Liver (tissue), 9 donors: ENCODE results near the gene TBC1D14. TPM values are rescaled to one million over a fixed set of nuclear protein-coding genes. Genes with fewer than 3 reads are reported as not detected.

Experiments
- DNase-seq: peaks from one replicate; pipeline ENCODE4 v3.0.0-alpha.2; 2017; ENCODE audit warnings: low spot score
- H3K27ac ChIP-seq, 2 donors: one replicate each; pipeline ENCODE4 v1.7.0; 2013; ENCODE audit warnings: inconsistent platforms in 2 of 2, low read length in 2 of 2, control low read depth in 1 of 2, low read depth in 1 of 2, mild to moderate bottlenecking in 1 of 2
- H3K27me3 ChIP-seq, 4 donors: one replicate each; pipeline versions ENCODE4 v1.6.1 to v1.7.0; 2013; ENCODE audit warnings: low read length in 3 of 4, inconsistent platforms in 1 of 4, mild to moderate bottlenecking in 1 of 4, moderate library complexity in 1 of 4; ENCODE audit not compliant: control insufficient read depth in 4 of 4, insufficient read depth in 4 of 4
- H3K36me3 ChIP-seq, 4 donors: one replicate each; pipeline versions ENCODE4 v1.6.1 to v1.7.0; 2013; ENCODE audit warnings: low read length in 3 of 4, mild to moderate bottlenecking in 3 of 4, low read depth in 1 of 4, moderate library complexity in 1 of 4; ENCODE audit not compliant: control insufficient read depth in 4 of 4, insufficient read depth in 3 of 4
- H3K4me1 ChIP-seq, 4 donors: one replicate each; pipeline versions ENCODE4 v1.6.1 to v1.7.0; 2013; ENCODE audit warnings: low read length in 3 of 4, mild to moderate bottlenecking in 3 of 4, moderate library complexity in 1 of 4; ENCODE audit not compliant: control insufficient read depth in 4 of 4, insufficient read depth in 4 of 4
- H3K4me3 ChIP-seq, 3 donors: one replicate each; pipeline versions ENCODE4 v1.6.1 to v1.7.0; 2013; ENCODE audit warnings: low read length in 3 of 3, control low read depth in 1 of 3, low read depth in 1 of 3, mild to moderate bottlenecking in 1 of 3
- H3K9ac ChIP-seq, 2 donors: one replicate each; pipeline ENCODE4 v1.7.0; 2013; ENCODE audit warnings: low read length in 2 of 2, mild to moderate bottlenecking in 2 of 2, moderate library complexity in 2 of 2, control low read depth in 1 of 2, low read depth in 1 of 2
- H3K9me3 ChIP-seq, 4 donors: one replicate each; pipeline versions ENCODE4 v1.6.1 to v1.7.0; 2013; ENCODE audit warnings: low read length in 3 of 4; ENCODE audit not compliant: control insufficient read depth in 4 of 4
- ATF3 ChIP-seq: IDR thresholded peaks from 2 replicates; pipeline ENCODE4 v1.6.1; 2016; ENCODE audit warnings: antibody characterized with exemption
- EGR1 ChIP-seq, 2 donors: IDR thresholded peaks; 2 replicates each; pipeline ENCODE4 v1.6.1; 2016 to 2018; ENCODE audit warnings: antibody characterized with exemption in 2 of 2, low read depth in 2 of 2
- FOXA1 ChIP-seq: IDR thresholded peaks from 2 replicates; pipeline ENCODE4 v1.6.1; 2016; ENCODE audit warnings: antibody characterized with exemption
- FOXA2 ChIP-seq: IDR thresholded peaks from 2 replicates; pipeline ENCODE4 v1.6.1; 2016; ENCODE audit warnings: antibody characterized with exemption
- GABPA ChIP-seq, 2 donors: IDR thresholded peaks in 1 of 2; conservative IDR thresholded peaks in 1 of 2; 2 replicates each; pipeline ENCODE4 v1.6.1; 2016; ENCODE audit warnings: antibody characterized with exemption in 2 of 2, mild to moderate bottlenecking in 1 of 2, moderate library complexity in 1 of 2
- HNF4A ChIP-seq, 2 donors: conservative IDR thresholded peaks; 2 replicates each; pipeline ENCODE4 v1.6.1; 2016; ENCODE audit warnings: antibody characterized with exemption in 2 of 2, mild to moderate bottlenecking in 2 of 2
- HNF4G ChIP-seq: IDR thresholded peaks from 2 replicates; pipeline ENCODE4 v1.6.1; 2016; ENCODE audit warnings: antibody characterized with exemption
- JUND ChIP-seq, 2 donors: IDR thresholded peaks; 2 replicates each; pipeline ENCODE4 v1.6.1; 2016; ENCODE audit warnings: antibody characterized with exemption in 2 of 2
- NR2F2 ChIP-seq: IDR thresholded peaks from 2 replicates; pipeline ENCODE4 v1.6.1; 2016; ENCODE audit warnings: antibody characterized with exemption
- RAD21 ChIP-seq, 2 donors: IDR thresholded peaks; 2 replicates each; pipeline ENCODE4 v1.6.1; 2016; ENCODE audit warnings: antibody characterized with exemption in 2 of 2, mild to moderate bottlenecking in 2 of 2
- REST ChIP-seq: IDR thresholded peaks from 2 replicates; pipeline ENCODE4 v1.6.1; 2016; ENCODE audit warnings: antibody characterized with exemption, mild to moderate bottlenecking
- RXRA ChIP-seq, 2 donors: IDR thresholded peaks; 2 replicates each; pipeline ENCODE4 v1.6.1; 2017 to 2018; ENCODE audit warnings: antibody characterized with exemption in 2 of 2, mild to moderate bottlenecking in 1 of 2
- SP1 ChIP-seq: IDR thresholded peaks from 2 replicates; pipeline ENCODE4 v1.6.1; 2018; ENCODE audit warnings: antibody characterized with exemption, mild to moderate bottlenecking
- TAF1 ChIP-seq: conservative IDR thresholded peaks from 2 replicates; pipeline ENCODE4 v1.6.1; 2016; ENCODE audit warnings: antibody characterized with exemption, mild to moderate bottlenecking
- YY1 ChIP-seq: IDR thresholded peaks from 2 replicates; pipeline ENCODE4 v1.6.1; 2016; ENCODE audit warnings: antibody characterized with exemption, mild to moderate bottlenecking
- ZBTB33 ChIP-seq: IDR thresholded peaks from 2 replicates; pipeline ENCODE4 v1.6.1; 2016; ENCODE audit warnings: antibody characterized with exemption
- WGBS: extraction: QIAGEN DNeasy Blood & Tissue Kit; methylation state at CpG from one replicate; pipeline ENCODE4 v1.1.7; 2013; 5-methylcytosine and 5-hydroxymethylcytosine counted together
- polyA plus RNA-seq, 2 donors: library from polyadenylated mRNA; stranded (reverse) in 1 of 2; unstranded in 1 of 2; fragments of 200-250 nt in 1 of 2; fragments of >200 nt in 1 of 2; fragmentation: Nextera tagmentation in 1 of 2; extraction: Ambion mirVana in 1 of 2; gene quantifications; one replicate each; pipeline versions ENCODE4 v1.2.1 to v1.2.3, GENCODE V29; 2013 to 2015
- total RNA-seq, 2 donors: library from RNA; depleted of rRNA; stranded (reverse); fragments of >200 nt; gene quantifications; one replicate each; pipeline ENCODE4 v1.2.3, GENCODE V29; 2014
- TF ChIP-seq, protein P1 (sequence below): IDR thresholded peaks from 2 replicates; pipeline ENCODE4 v1.6.1; 2016; ENCODE audit warnings: antibody characterized with exemption
- TF ChIP-seq, protein P2 (sequence below): fragments of 150-350 bp; IDR thresholded peaks from 2 replicates; pipeline ENCODE4 v1.5.1; 2017; ENCODE audit warnings: improper control_type of control experiment, low read depth, low read length; ENCODE audit not compliant: missing input control
- donor health status: healthy.
- donor health status: healthy.
- donor health status: healthy.
- donor health status: healthy.
- donor health status: healthy.

Gene TBC1D14
- total and polyA plus RNA-seq, 4 donors, result 10.0 to 45.2 (median 22.7) TPM

DNA sequence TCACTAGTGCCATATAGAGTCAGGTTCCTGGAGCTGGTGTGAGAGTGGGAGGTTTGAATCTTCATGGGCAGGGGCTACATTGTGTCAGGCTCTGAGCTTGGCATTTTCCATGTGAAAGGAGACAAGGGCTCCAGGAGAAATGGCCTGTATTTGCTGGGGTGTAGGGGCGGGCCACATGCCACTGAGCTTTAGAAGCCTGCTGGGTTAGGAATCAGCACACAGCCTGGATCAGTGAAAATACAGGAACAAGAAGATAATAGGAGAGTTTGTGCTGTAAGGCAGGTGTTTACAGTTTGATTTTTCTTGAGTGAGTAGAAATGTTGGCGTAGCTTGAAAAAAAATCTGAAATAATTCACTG is 35.4 kb downstream of the TBC1D14 start:
- DNase-seq, result no peak
- 96% methylated on average over 2 of the region's 2 CpGs for WGBS
- no peaks in the 10 kb centered on the region for H3K9me3 ChIP-seq
- H3K9ac ChIP-seq, result no peak overlapping the region
- H3K4me1 ChIP-seq, result peaks cover 10 to 46% (median 26%) of the 10 kb centered on the region in 4 donors
- H3K27ac ChIP-seq, result no peak overlapping the region
- H3K36me3 ChIP-seq, result no peaks in the 10 kb centered on the region
- TF ChIP-seq RAD21 (IDR thresholded peaks at IDR 0.05) (no peak), EGR1 (IDR thresholded peaks at IDR 0.05; ENCODE audit: low read depth in 2 of 2) (no peak), SP1 (no peak), HNF4G (no peak), RXRA (IDR thresholded peaks at IDR 0.05) (no peak), NR2F2 (no peak), HNF4A (conservative IDR thresholded peaks at IDR 0.05) (no peak), JUND (IDR thresholded peaks at IDR 0.05) (no peak), GABPA (IDR thresholded peaks at IDR 0.05 in 1 of 2, conservative IDR thresholded peaks at IDR 0.05 in 1 of 2) (no peak), ZBTB33 (no peak), FOXA2 (no peak)
- TF ChIP-seq, protein P1, sequence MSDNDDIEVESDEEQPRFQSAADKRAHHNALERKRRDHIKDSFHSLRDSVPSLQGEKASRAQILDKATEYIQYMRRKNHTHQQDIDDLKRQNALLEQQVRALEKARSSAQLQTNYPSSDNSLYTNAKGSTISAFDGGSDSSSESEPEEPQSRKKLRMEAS, result no peak
- TF ChIP-seq, protein P2, sequence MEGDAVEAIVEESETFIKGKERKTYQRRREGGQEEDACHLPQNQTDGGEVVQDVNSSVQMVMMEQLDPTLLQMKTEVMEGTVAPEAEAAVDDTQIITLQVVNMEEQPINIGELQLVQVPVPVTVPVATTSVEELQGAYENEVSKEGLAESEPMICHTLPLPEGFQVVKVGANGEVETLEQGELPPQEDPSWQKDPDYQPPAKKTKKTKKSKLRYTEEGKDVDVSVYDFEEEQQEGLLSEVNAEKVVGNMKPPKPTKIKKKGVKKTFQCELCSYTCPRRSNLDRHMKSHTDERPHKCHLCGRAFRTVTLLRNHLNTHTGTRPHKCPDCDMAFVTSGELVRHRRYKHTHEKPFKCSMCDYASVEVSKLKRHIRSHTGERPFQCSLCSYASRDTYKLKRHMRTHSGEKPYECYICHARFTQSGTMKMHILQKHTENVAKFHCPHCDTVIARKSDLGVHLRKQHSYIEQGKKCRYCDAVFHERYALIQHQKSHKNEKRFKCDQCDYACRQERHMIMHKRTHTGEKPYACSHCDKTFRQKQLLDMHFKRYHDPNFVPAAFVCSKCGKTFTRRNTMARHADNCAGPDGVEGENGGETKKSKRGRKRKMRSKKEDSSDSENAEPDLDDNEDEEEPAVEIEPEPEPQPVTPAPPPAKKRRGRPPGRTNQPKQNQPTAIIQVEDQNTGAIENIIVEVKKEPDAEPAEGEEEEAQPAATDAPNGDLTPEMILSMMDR, result no peak
- no peak overlapping the region for H3K4me3 ChIP-seq
- no peaks in the 10 kb centered on the region for H3K27me3 ChIP-seq

- DNase-seq, result no peak
- 94% methylated on average over 7 of the region's 7 CpGs for WGBS
- H3K4me3 ChIP-seq, result no peak overlapping the region
- H3K9me3 ChIP-seq, result no peaks in the 10 kb centered on the region
- H3K27ac ChIP-seq, result no peak overlapping the region
- H3K4me1 ChIP-seq, result peaks cover 6 to 39% (median 20%) of the 10 kb centered on the region in 4 donors
- no peaks in the 10 kb centered on the region for H3K27me3 ChIP-seq
- no peak overlapping the region for H3K9ac ChIP-seq
- no peak for TF ChIP-seq ZBTB33
- no peak for TF ChIP-seq REST
- no peak for TF ChIP-seq YY1
- no peak for TF ChIP-seq FOXA1
- no peak for TF ChIP-seq HNF4A (conservative IDR thresholded peaks at IDR 0.05)
- TF ChIP-seq JUND (IDR thresholded peaks at IDR 0.05), result no peak
- no peak for TF ChIP-seq TAF1
- TF ChIP-seq GABPA (IDR thresholded peaks at IDR 0.05 in 1 of 2, conservative IDR thresholded peaks at IDR 0.05 in 1 of 2), result no peak
- no peak for TF ChIP-seq FOXA2
- no peak for TF ChIP-seq EGR1 (IDR thresholded peaks at IDR 0.05; ENCODE audit: low read depth in 2 of 2)
- no peak for TF ChIP-seq HNF4G
- TF ChIP-seq, protein P2, result no peak
- TF ChIP-seq RXRA (IDR thresholded peaks at IDR 0.05), result no peak
- no peak for TF ChIP-seq ATF3
- TF ChIP-seq RAD21 (IDR thresholded peaks at IDR 0.05), result no peak
- TF ChIP-seq, protein P1, result no peak
- TF ChIP-seq SP1, result no peak
- TF ChIP-seq NR2F2, result no peak
- H3K36me3 ChIP-seq, result no peaks in the 10 kb centered on the region
Observed at GRCh38 chr4:6946497-6946896, 36.9 kb downstream of the TBC1D14 start.
